GM12892 (cell line): ENCODE measurements around the gene ARG2.

Experiments used
- POLR2A ChIP-seq: IDR thresholded peaks from 2 replicates; pipeline ENCODE4 v1.6.1; 2011; ENCODE audit warnings: low read depth, low read length, control low read depth
- POLR2AphosphoS5 ChIP-seq: IDR thresholded peaks from 2 replicates; pipeline ENCODE4 v1.6.1; 2011; ENCODE audit warnings: low read depth, low read length, control low read depth

DNA sequence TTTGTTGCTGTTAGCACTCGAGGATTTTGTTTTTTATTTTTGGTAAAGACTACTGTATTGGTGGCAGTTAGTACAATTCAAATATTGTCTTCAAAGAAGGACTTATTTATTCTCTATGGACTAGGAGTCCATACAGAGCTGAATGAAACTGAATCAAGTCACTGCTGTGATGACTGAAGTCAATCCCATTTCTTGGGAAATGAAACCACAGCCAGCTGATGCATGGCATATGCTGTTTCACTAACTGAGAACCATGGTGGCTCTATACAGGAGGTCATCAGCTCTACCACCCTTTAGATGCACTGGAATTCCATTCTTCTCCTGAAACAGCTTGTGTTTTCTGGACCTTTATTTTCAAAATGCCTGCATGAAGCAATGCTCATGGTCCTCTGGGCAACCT lies 32.5 kb downstream of the ARG2 start:
- TF ChIP-seq POLR2AphosphoS5 (no peak), POLR2A (no peak)
